Panc1 (cell line): ENCODE results near the gene WASHC1.
"Not testable (repeated sequence)": the region's sequence is repeated elsewhere in the genome, so short reads cannot be mapped to it uniquely, and the experiment has no call there.

ENCODE experiments used
- CTCF ChIP-seq: fragments of 450-650 bp; IDR thresholded peaks from 2 replicates; pipeline ENCODE4 v1.5.1; 2017; ENCODE audit warnings: mild to moderate bottlenecking
- POLR2AphosphoS5 ChIP-seq: IDR thresholded peaks from 2 replicates; pipeline ENCODE4 v1.6.1; 2012; ENCODE audit warnings: mild to moderate bottlenecking, low read depth, low read length, moderate library complexity

DNA sequence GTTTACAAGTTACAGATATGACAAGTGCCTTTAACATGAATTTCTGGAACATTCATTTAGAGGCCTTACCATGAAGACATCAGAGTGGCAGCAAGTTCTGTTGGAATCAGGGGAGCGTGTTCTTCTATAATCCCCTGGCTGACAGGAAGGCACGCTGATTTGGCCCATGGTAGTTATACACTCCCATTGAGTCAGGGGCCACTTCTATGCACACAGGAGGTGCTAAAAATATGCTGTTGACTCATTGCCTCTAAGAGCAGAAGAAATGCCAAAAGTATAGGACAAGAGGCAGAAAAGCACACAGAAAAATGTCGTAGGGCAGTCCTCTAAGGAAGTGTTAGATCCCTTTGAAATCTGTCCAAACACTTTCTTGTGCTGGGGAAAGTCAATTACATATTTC is 49.1 kb upstream of the WASHC1 start:
- not testable (repeated sequence) for TF ChIP-seq POLR2AphosphoS5, CTCF
